Peyer's patch (tissue), 4 donors: ENCODE data around the gene STX16. TPM values are rescaled to one million over a fixed set of nuclear protein-coding genes. Genes with fewer than 3 reads are reported as not detected.

ENCODE experiments used
- DNase-seq, 3 donors: peaks; one replicate each; pipeline ENCODE4 v3.0.0-alpha.2; 2017 to 2019
- H3K27ac ChIP-seq, 4 donors: fragments of 200-600 bp; sonication (generic); one replicate each; pipeline ENCODE4 v1.5.1; 2016 to 2019
- H3K27me3 ChIP-seq, 2 donors: fragments of 200-600 bp; sonication (generic); one replicate each; pipeline ENCODE4 v1.5.1; 2019
- H3K36me3 ChIP-seq, 3 donors: fragments of 200-600 bp; sonication (generic); one replicate each; pipeline ENCODE4 v1.5.1; 2016 to 2019
- H3K4me1 ChIP-seq, 4 donors: fragments of 200-600 bp; sonication (generic); one replicate each; pipeline ENCODE4 v1.5.1; 2016 to 2019
- H3K4me3 ChIP-seq, 4 donors: fragments of 200-600 bp; sonication (generic); 1 replicate in 3 of 4; 2 replicates in 1 of 4; pipeline ENCODE4 v1.5.1; 2016 to 2019; ENCODE audit warnings: mild to moderate bottlenecking in 1 of 4
- H3K9me3 ChIP-seq, 4 donors: fragments of 200-600 bp; sonication (generic); one replicate each; pipeline ENCODE4 v1.5.1; 2016 to 2019; ENCODE audit warnings: mild to moderate bottlenecking in 1 of 4
- CTCF ChIP-seq, 6 experiments: fragments of 450-650 bp in 4 of 6; fragments of 200-600 bp in 2 of 6; sonication (generic) in 1 of 6; IDR thresholded peaks; one replicate each; pipeline ENCODE4 v1.5.1; 2017 to 2019; ENCODE audit warnings: antibody characterized with exemption in 6 of 6, mild to moderate bottlenecking in 3 of 6, moderate library complexity in 1 of 6
- POLR2A ChIP-seq, 2 donors: fragments of 450-650 bp; IDR thresholded peaks; one replicate each; pipeline ENCODE4 v1.5.1; 2017; ENCODE audit warnings: antibody characterized with exemption in 2 of 2, mild to moderate bottlenecking in 2 of 2, moderate library complexity in 2 of 2
- total RNA-seq, 4 donors: library from RNA; depleted of rRNA; stranded (reverse); fragments of >200 nt; gene quantifications; one replicate each; pipeline ENCODE4 v1.1.0, GENCODE V29; 2016

The STX16 gene
- total RNA-seq, 4 donors from 2014 or later = 58.0 to 262 (median 84.0) TPM

- H3K27ac ChIP-seq = no peak overlapping the region
- H3K27me3 ChIP-seq = no peaks in the 10 kb centered on the region
- TF ChIP-seq POLR2A (IDR thresholded peaks at IDR 0.05) (no peak), CTCF (IDR thresholded peaks at IDR 0.05) (no peak)
- no peak for DNase-seq
- no peaks in the 10 kb centered on the region for H3K9me3 ChIP-seq
- H3K4me1 ChIP-seq = no peaks in the 10 kb centered on the region
- no peak overlapping the region for H3K4me3 ChIP-seq
- H3K36me3 ChIP-seq = peaks cover 0 to 83% (median 0%) of the 10 kb centered on the region in 3 donors
These were observed 26.1 kb downstream of the STX16 start for GRCh38 chr20:58677079-58677604.

- Histone ChIP-seq H3K27ac (no peak overlapping the region), H3K36me3 (peaks cover 0 to 77% (median 0%) of the 10 kb centered on the region in 3 donors), H3K9me3 (no peaks in the 10 kb centered on the region), H3K4me3 (no peak overlapping the region), H3K27me3 (no peaks in the 10 kb centered on the region), H3K4me1 (no peaks in the 10 kb centered on the region)
- TF ChIP-seq POLR2A (IDR thresholded peaks at IDR 0.05) (no peak), CTCF (IDR thresholded peaks at IDR 0.05) (no peak)
- DNase-seq = no peak
These were observed 26.7 kb downstream of the STX16 start for GRCh38 chr20:58677808-58678207.

- Histone ChIP-seq H3K4me3 (no peak overlapping the region), H3K9me3 (no peaks in the 10 kb centered on the region), H3K4me1 (no peaks in the 10 kb centered on the region), H3K27me3 (no peaks in the 10 kb centered on the region), H3K36me3 (peaks cover 0 to 67% (median 0%) of the 10 kb centered on the region in 3 donors), H3K27ac (no peak overlapping the region)
- no peak for DNase-seq
- TF ChIP-seq POLR2A (IDR thresholded peaks at IDR 0.05) (no peak), CTCF (IDR thresholded peaks at IDR 0.05) (no peak)
These were observed 27.7 kb downstream of the STX16 start for GRCh38 chr20:58678806-58679205.

- Histone ChIP-seq H3K27me3 (no peaks in the 10 kb centered on the region), H3K4me1 (no peaks in the 10 kb centered on the region), H3K27ac (no peak overlapping the region), H3K4me3 (no peak overlapping the region), H3K36me3 (peaks cover 0 to 28% (median 0%) of the 10 kb centered on the region in 3 donors), H3K9me3 (no peaks in the 10 kb centered on the region)
- no peak for DNase-seq
- TF ChIP-seq CTCF (IDR thresholded peaks at IDR 0.05) = no peak
- TF ChIP-seq POLR2A (IDR thresholded peaks at IDR 0.05) = no peak
These were observed 31.8 kb downstream of the STX16 start for GRCh38 chr20:58682656-58683531.

- no peak for DNase-seq
- TF ChIP-seq POLR2A (IDR thresholded peaks at IDR 0.05) = no peak
- TF ChIP-seq CTCF (IDR thresholded peaks at IDR 0.05) = no peak
- peaks cover 0 to 15% (median 0%) of the 10 kb centered on the region in 3 donors for H3K36me3 ChIP-seq
- H3K27ac ChIP-seq = no peak overlapping the region
- H3K9me3 ChIP-seq = no peaks in the 10 kb centered on the region
- H3K4me3 ChIP-seq = no peak overlapping the region
- no peaks in the 10 kb centered on the region for H3K4me1 ChIP-seq
- H3K27me3 ChIP-seq = no peaks in the 10 kb centered on the region
These were observed 33.2 kb downstream of the STX16 start for GRCh38 chr20:58684291-58684690.
